Astrocyte of the cerebellum (primary cell): Measurements from ENCODE around the gene CD164L2.

Experiments used
- DNase-seq: peaks from one replicate; pipeline ENCODE4 v3.0.0-alpha.2; 2011; ENCODE audit warnings: low read depth
- H3K4me3 ChIP-seq: 2 replicates; pipeline ENCODE4 v1.5.1; 2011; ENCODE audit warnings: mild to moderate bottlenecking, low read depth, low read length, moderate library complexity
- in situ Hi-C: cut with HindIII; loops from 2 replicates; pipeline ENCODE4 v1.10.0; 2017; ENCODE audit warnings: low sequenced_read_pairs
- TF ChIP-seq, protein P1 (sequence below): IDR thresholded peaks from 2 replicates; pipeline ENCODE4 v1.5.1; 2012; ENCODE audit warnings: low read length, low read depth, moderate library complexity, mild to moderate bottlenecking; ENCODE audit errors: missing control alignments

Gene CD164L2

DNA sequence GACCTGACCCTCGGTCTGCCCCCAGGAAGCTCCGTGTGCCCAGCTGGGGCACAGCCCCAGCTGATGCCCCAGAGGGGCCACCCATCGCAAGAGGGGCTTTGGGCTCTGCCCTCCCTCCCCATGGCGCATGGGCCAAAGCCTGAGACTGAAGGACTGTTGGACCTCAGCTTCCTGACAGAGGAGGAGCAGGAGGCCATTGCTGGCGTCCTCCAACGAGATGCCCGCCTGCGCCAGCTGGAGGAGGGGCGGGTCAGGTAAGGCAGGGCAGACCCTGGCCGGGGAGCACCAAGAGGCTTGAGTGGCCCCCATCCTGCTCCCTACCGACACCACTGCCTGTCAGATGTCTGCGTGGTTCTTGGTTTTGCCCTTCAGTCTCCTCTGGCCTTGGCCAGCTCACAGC, 37.9 kb downstream of the CD164L2 start:
- H3K4me3 ChIP-seq, result no peak overlapping the region
- TF ChIP-seq, protein P1, sequence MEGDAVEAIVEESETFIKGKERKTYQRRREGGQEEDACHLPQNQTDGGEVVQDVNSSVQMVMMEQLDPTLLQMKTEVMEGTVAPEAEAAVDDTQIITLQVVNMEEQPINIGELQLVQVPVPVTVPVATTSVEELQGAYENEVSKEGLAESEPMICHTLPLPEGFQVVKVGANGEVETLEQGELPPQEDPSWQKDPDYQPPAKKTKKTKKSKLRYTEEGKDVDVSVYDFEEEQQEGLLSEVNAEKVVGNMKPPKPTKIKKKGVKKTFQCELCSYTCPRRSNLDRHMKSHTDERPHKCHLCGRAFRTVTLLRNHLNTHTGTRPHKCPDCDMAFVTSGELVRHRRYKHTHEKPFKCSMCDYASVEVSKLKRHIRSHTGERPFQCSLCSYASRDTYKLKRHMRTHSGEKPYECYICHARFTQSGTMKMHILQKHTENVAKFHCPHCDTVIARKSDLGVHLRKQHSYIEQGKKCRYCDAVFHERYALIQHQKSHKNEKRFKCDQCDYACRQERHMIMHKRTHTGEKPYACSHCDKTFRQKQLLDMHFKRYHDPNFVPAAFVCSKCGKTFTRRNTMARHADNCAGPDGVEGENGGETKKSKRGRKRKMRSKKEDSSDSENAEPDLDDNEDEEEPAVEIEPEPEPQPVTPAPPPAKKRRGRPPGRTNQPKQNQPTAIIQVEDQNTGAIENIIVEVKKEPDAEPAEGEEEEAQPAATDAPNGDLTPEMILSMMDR, result no peak
- in situ Hi-C loops, result no loop called here
- no peak for DNase-seq

DNA sequence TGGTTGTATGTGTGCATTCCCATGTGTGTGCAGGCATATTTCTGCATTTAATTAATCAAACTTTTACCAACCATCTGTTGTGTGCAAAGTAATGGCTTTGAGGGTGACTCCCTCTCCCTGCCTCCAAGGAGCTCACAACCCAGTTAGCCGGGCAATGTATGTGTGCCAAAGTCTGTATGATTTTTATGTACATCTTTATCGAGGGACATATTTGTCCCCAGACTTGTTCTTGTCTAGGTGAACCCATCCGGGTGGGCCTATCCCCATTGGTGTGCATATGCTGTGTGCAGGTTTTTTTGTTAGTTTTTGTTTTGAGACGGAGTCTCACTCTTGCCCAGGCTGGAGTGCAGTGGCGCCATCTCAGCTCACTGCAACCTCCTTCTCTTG, 39.5 kb downstream of the CD164L2 start:
- no peak for DNase-seq
- in situ Hi-C loops, result no loop called here
- TF ChIP-seq, protein P1, result no peak
- no peak overlapping the region for H3K4me3 ChIP-seq

DNA sequence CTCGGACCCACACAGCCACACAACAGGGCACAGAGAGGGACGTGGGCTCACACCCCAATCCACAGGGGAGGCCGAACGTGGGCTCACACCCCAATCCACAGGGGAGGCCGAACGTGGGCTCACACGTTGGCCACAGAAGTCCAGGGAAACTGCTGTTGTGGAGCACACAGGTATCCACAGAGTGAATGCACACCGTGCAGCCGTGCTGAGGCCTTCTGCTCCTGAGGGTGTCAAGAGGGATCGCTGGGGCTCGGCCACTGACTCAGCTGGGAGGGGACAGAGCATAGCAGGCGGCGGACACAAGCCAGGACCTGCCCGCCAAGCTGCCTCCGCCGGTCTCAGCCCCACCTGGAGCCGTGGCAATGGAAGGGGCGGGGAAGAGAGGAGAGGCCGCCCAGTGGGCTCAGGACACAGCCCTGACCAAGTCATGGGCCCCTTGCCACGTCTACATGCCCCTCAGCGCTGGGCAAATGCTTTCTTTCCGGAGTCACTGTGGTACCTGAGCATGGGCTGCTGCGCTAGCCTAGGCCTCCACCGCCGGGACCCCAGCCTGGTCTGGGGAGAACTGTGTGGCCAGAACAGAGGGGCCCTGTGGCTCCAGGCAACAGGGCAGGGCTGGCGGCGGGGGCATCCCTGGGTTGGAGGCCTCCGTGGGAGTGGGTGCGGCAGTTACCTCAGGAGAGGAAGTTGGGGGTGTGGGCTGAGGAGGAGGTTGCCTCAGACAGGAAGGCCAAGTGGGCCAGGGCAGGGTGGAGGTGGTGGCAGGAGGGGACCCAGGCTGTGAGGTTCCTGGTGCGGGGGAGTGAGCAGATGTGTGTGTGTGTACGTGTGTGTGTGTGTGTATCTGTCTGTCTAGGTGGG, 40.1 kb downstream of the CD164L2 start:
- TF ChIP-seq, protein P1, result no peak
- H3K4me3 ChIP-seq, result no peak overlapping the region
- in situ Hi-C loops, result no loop called here
- no peak for DNase-seq

DNA sequence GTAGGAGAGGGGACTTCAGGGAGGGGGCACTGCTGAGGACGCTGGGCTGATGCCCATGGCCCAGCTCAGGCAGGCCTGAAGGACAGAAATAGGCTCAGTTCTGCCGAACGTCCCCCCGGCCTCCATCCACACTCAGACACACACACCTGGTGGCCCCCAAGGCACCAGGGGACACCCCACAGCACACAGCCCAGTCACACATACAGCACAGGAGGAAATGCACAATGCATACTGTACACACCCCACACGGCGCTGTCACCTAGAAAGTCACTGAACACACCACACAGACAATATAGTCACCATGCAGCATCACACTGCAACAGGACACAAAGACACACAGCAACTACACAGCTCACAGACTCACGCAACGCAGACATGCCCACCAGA, 40.7 kb downstream of the CD164L2 start:
- no peak overlapping the region for H3K4me3 ChIP-seq
- in situ Hi-C loops, result no loop called here
- TF ChIP-seq, protein P1, result no peak
- no peak for DNase-seq

DNA sequence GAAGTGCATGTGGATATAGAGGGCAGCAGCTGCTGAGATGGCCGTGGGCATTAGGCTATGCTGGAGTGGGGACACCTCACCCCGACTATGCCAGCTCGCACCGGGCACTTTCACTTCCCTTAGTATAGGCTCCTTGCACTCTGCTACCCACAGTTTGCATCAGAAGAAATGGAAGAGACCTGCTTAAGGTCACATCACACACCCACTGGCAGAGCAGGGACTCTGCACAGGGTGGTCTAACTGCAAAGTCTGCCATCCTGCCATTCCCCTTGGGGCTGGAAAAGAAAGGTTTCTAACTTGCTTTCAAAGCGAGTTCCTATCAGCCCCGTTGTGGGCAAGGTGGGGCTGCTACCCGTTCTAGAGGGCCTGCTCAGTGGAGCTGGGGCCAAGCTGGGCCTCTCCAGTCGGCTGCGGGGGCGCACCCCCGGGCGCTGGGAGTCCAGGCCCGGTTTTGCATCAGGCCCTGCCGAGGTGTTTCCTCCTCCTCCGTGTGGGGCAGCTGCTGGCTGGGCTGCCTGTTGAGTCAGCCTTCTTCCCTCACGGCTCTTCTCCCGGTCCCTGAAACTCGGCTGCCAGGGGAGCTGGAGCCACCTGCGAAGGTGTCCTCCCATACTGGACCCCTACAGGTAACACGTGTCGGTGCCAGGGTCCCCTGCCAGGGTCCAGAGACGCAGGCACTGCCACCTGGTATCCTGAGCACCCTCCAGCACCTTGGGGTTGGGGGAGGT, 41.4 kb downstream of the CD164L2 start, which contains the start of gene SYTL1:
Gene SYTL1 (plus strand): TSS at position 498 of the 728 bp plus-strand sequence. CDS start 3,313 bp downstream, outside the sequence.
- no peak within 1 kb of the TSS for H3K4me3 ChIP-seq
- in situ Hi-C loops, result no loop called here
- DNase-seq, result peak; percentile 24
- TF ChIP-seq, protein P1, result no peak

DNA sequence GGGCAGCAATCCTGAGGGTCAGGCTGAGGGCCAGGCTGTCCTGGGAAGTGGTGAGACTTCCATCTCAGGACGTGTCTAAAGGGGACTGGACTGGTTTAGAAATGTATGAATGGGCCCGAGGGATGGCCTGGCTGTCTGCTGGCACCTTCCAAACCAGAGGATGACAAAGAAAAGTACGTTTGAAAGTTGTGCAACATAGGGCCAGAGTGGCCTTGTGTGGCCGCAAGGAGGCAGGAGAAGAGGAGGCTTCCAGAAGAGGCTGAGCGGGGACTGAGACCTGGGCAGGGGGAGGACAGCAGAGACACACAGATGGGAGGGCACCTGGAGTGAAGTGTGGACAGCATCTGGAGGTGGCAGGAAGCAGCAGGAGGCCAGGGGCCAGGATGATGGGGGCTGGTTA, 43.9 kb downstream of the CD164L2 start:
- no peak for DNase-seq
- H3K4me3 ChIP-seq, result no peak overlapping the region
- in situ Hi-C loops, result no loop called here
- TF ChIP-seq, protein P1, result no peak
